ENCODE measurements around the gene POMT1.
"Not testable (repeated sequence)": the region's sequence is repeated elsewhere in the genome, so short reads cannot be mapped to it uniquely, and the experiment has no call there.

Gene POMT1

DNA sequence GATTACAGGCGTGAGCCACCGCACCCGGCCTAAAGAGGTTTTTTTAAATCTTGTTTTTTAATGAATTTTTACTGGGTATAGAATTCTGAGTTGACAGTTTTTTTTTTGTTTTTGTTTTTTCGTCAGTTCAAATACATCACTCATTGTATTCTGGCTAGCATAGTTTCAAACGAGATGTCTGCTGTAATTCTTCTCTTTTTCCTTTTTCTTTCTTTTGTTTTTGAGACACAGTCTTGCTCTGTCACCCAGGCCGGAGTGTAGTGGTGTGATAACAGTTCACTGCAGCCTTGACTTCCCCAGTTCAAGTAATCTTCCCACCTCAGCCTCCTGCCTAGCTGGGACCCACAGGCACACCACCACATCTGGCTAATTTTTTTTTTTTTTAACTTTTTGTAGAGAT is 40.4 kb downstream of the POMT1 start:
- H3K4me1 Mint-ChIP-seq, result peaks cover 11% of the 10 kb centered on the region

DNA sequence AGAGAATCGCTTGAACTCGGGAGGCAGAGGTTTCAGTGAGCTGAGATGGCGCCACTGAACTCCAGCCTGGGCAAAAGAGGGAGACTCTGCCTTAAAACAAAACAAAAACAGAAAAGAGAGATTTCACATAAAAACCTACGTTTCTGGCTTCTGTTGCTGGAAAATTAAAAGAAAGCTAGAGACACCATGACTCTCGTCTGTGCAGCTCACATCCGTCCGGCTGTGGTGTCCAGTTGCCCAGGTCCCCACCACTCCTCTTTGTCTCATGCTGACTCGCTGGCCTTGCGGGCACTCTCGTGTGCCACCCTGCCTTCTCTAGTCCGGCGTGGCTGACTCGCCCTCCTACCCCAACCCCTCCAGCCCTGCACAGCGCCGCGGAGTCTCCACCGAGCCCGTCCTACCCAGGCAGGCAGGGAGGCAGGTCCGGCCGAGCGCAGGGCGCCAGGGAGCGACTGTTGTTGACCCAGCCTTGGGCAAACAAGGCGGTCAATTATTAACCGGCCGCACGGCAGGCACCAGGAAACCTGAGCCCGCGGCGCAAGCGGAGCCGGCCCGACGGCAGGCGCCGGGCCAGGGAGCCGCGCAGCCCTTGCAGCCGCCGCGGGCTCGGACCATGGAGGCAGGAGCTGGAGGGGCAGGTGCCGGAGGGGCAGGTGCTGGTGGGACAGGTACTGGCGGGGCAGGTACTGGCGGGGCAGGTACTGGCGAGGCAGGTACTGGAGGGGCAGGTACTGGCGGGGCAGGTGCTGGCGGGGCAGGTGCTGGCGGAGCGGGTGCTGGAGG is 42.5 kb downstream of the POMT1 start, which contains the start of gene PRRT1B:
PRRT1B (plus strand) TSS at position 521 of the 783 bp plus-strand sequence; CDS start at position 614, 93 bp downstream.
- Mint-ChIP-seq H3K4me3 (peak within 1 kb of the TSS; percentile 53), H3K27me3 (peaks cover 35% of the 10 kb centered on the region), H3K27ac (ENCODE audit: low read depth) (no peak within 1 kb of the TSS), H3K36me3 (ENCODE audit: insufficient read depth) (peaks cover 3% of the 10 kb centered on the region), H3K9me3 (peaks cover 6% of the 10 kb centered on the region), H3K4me1 (peaks cover 5% of the 10 kb centered on the region)
- no peak for DNase-seq (ENCODE audit: low spot score in 2 of 2)
- no peak for ATAC-seq (replicated peaks; ENCODE audit: extremely low read depth, poor library complexity, severe bottlenecking)

More for the DNA sequence above, 40.4 kb downstream of the POMT1 start:
- Mint-ChIP-seq H3K27ac (ENCODE audit: low read depth) (no peak overlapping the region), H3K36me3 (ENCODE audit: insufficient read depth) (peaks cover 6% of the 10 kb centered on the region), H3K4me3 (no peak overlapping the region), H3K9me3 (peaks cover 6% of the 10 kb centered on the region), H3K27me3 (peaks cover 14% of the 10 kb centered on the region)
- DNase-seq (ENCODE audit: low spot score in 2 of 2), result no peak
- no peak for ATAC-seq (replicated peaks; ENCODE audit: extremely low read depth, poor library complexity, severe bottlenecking)

DNA sequence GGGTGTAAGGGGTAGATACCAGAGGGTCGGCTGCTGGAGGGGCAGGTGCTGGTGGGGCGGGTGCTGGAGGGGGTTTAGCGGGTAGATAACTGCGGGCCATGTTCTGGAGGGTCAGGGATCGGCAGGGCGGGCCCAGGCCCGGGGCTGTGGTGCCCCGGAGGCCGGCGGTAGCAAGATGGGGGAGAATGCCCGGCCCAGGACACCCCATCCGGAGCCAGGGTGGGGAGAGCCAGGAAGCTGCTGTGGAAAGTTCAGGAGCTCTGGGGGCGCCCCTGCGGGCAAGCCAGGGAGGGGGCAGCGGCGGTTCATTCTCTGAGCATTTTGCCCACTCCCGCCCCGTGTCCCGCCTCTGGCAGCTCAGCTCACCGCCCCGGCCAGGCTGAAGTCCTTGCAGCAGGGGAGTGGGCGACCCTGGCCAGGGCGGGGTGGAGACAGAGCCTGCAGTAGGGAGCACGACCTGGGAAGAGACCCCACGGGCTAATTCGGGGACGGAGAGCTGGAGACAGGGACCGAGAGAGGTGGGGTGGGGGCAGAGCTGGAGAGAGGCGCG is 43.1 kb downstream of the POMT1 start:
- H3K4me3 Mint-ChIP-seq, result peak overlapping the region; percentile 53
- no peak for DNase-seq (ENCODE audit: low spot score in 2 of 2)
- H3K9me3 Mint-ChIP-seq, result peaks cover 6% of the 10 kb centered on the region
- no peaks in the 10 kb centered on the region for H3K4me1 Mint-ChIP-seq
- ATAC-seq (replicated peaks; ENCODE audit: extremely low read depth, poor library complexity, severe bottlenecking), result no peak
- H3K27me3 Mint-ChIP-seq, result peaks cover 41% of the 10 kb centered on the region
- peaks cover 3% of the 10 kb centered on the region for H3K36me3 Mint-ChIP-seq (ENCODE audit: insufficient read depth)
- no peak overlapping the region for H3K27ac Mint-ChIP-seq (ENCODE audit: low read depth)

DNA sequence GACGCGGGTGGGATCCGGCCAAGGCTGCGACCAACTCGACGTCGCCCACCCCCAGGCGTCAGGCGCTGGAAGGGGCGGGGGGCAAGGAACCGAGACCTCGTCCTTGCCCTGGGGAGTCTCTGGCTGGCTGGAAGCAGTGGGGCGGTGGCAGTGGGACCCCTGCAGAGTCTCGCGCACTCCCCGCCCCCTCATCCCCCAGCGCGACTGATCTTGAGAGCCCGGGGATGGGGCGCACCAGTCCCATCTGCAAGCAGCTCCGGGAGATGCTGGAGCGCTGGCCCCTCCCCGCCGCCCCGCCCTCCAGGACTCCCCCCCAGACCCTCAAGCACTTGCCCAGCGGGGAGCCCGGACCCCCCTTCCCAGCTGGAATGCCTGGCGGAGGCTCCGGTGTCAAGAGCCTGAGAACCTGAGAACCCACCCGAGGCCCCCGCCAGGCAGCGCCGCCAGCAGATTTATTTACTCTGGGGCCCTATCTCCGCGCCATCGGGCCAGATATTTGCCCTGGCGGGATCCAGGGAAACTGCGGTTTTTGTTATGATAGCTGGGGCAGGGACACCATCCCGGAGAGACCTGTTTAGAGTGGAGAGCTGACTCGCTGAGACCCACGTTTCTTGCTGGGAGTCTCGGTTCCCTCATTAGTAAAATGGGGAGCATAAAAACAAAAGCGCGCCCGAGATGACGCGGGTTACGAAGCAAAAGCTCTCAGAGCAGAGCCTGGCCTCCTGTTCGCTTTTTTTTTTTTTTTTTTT is 43.8 kb downstream of the POMT1 start:
- no peaks in the 10 kb centered on the region for H3K4me1 Mint-ChIP-seq
- no peak overlapping the region for H3K27ac Mint-ChIP-seq (ENCODE audit: low read depth)
- DNase-seq (ENCODE audit: low spot score in 2 of 2) (no peak), ATAC-seq (replicated peaks; ENCODE audit: extremely low read depth, poor library complexity, severe bottlenecking) (no peak)
- H3K27me3 Mint-ChIP-seq, result peaks cover 48% of the 10 kb centered on the region
- peaks cover 6% of the 10 kb centered on the region for H3K9me3 Mint-ChIP-seq
- peaks cover 3% of the 10 kb centered on the region for H3K36me3 Mint-ChIP-seq (ENCODE audit: insufficient read depth)
- peak overlapping the region; percentile 53 for H3K4me3 Mint-ChIP-seq

DNA sequence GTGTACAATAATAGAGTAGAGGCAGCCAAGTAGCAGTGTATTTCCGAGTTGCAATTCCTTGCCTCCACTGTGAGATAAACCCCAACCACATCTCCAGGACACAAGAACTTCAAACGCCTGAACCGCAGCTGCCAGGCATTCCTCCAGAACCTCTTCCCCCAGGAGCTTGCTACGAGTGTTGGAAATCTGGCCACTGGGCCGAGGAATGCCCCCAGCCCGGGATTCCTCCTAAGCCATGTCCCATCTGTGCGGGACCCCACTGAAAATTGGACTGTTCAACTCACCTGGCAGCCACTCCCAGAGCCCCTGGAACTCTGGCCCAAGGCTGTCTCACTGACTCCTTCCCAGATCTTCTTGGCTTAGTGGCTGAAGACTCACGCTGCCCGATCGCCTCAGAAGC is 46.5 kb downstream of the POMT1 start:
- peaks cover 67% of the 10 kb centered on the region for H3K27me3 Mint-ChIP-seq
- not testable (repeated sequence) for H3K36me3 Mint-ChIP-seq (ENCODE audit: insufficient read depth); H3K4me3 Mint-ChIP-seq; DNase-seq (ENCODE audit: low spot score in 2 of 2); H3K9me3 Mint-ChIP-seq; H3K4me1 Mint-ChIP-seq; ATAC-seq (replicated peaks; ENCODE audit: extremely low read depth, poor library complexity, severe bottlenecking); H3K27ac Mint-ChIP-seq (ENCODE audit: low read depth)

DNA sequence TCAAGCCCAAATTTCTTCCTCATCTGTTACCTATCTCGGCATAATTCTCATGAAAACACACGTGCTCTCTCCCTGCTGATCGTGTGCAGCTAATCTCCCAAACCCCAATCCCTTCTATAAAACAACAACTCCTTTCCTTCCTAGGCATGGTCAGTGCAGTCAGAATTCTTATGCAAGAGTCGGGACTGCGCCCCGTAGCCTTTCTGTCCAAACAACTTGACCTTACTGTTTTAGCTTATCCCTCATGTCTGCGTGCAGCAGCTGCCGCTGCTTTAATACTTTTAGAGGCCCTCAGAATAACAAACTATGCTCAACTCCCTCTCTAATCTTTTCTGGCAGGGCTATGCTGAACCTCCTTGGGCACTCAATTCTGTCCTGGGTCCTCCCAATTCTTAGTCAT is 47.7 kb downstream of the POMT1 start:
- not testable (repeated sequence) for H3K27ac Mint-ChIP-seq (ENCODE audit: low read depth); H3K9me3 Mint-ChIP-seq; H3K36me3 Mint-ChIP-seq (ENCODE audit: insufficient read depth); H3K4me1 Mint-ChIP-seq; DNase-seq (ENCODE audit: low spot score in 2 of 2); ATAC-seq (replicated peaks; ENCODE audit: extremely low read depth, poor library complexity, severe bottlenecking); H3K4me3 Mint-ChIP-seq
- peaks cover 73% of the 10 kb centered on the region for H3K27me3 Mint-ChIP-seq

DNA sequence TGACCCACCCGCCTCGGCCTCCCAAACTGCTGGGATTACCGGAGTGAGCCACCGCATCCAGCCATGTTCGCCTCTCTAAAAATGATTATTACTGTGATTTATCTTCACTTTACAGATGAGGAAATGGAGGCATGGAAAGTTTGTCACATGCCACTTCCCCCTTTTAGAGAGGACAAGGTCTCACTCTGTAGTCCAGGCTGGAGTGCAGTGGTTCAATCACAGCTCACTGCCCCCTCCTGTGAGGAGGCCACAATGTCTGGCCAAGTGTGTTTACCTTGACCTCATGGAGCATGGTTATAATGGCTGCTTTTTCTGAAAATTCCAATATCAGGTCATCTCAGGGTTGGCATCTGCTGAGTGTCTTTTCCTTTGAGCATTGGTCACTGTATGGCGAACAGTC is 49.3 kb downstream of the POMT1 start:
- Mint-ChIP-seq H3K9me3 (no peaks in the 10 kb centered on the region), H3K27ac (ENCODE audit: low read depth) (no peak overlapping the region), H3K36me3 (ENCODE audit: insufficient read depth) (peaks cover 9% of the 10 kb centered on the region), H3K27me3 (peaks cover 84% of the 10 kb centered on the region), H3K4me1 (no peaks in the 10 kb centered on the region), H3K4me3 (no peak overlapping the region)
- no peak for ATAC-seq (replicated peaks; ENCODE audit: extremely low read depth, poor library complexity, severe bottlenecking)
- DNase-seq (ENCODE audit: low spot score in 2 of 2), result no peak

DNA sequence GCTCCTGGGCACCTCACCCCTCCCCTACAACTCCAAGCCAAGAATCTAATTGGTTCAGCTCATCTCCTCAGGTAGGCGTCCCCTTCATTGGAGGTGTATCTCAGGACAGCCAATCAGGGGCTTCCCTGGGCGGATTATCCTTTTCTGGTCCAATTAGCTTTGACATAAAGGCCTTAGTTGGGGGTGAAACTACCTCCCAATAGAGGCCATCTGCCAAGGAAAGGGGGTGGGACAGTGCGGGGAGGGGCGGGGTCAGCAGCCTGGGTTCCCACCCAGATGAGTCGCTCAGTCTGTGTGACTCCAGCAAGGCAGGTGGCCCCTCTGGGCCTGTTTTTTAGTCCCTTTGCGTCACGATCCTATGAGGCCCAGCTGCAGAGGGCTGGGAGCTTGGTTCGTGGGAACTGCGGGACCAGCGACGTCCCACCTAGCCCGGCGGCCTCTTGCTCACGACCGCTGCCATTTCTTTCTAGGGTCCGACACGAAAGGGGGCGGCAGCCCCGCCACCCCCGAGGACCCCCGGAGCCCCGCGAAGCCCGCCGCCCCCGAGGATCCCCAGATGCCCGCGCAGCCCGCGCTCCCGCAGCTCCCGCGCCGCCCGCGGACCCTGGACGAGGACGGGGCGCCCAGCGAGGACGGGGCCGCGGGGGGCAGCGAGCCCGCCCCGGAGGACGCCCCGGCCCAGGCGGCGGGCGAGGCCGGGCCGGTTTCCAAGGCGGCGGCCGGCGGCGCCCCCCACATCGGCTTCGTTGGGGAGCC is 51.5 kb downstream of the POMT1 start:
- ATAC-seq (replicated peaks; ENCODE audit: extremely low read depth, poor library complexity, severe bottlenecking) (no peak), DNase-seq (ENCODE audit: low spot score in 2 of 2) (no peak)
- Mint-ChIP-seq H3K36me3 (ENCODE audit: insufficient read depth) (peaks cover 15% of the 10 kb centered on the region), H3K9me3 (no peaks in the 10 kb centered on the region), H3K4me3 (no peak overlapping the region), H3K4me1 (no peaks in the 10 kb centered on the region), H3K27ac (ENCODE audit: low read depth) (no peak overlapping the region), H3K27me3 (peaks cover 62% of the 10 kb centered on the region)

DNA sequence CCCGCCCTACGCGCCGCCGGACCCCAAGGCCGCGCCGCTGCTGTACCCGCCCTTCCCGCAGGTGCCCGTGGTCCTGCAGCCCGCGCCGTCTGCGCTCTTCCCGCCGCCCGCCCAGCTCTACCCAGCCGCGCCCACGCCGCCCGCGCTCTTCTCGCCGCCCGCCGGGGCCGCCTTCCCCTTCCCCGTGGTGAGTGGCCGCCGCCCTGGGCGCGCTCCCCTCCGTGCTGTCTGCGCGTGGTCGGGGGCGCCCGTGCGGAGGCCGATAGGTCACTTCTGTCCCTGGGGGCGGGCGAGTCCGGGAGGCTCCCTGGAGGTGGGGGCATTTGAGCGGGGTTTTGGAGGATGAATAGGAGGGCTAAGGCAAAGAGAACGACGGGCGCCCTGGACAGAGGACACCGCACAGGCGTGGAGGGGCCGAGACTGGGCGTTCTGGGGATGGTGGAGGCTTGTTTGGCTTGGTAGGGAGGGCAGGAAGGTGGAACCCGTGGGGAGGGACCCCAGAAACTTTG is 52.2 kb downstream of the POMT1 start:
- Mint-ChIP-seq H3K9me3 (no peaks in the 10 kb centered on the region), H3K4me3 (no peak overlapping the region), H3K36me3 (ENCODE audit: insufficient read depth) (peaks cover 15% of the 10 kb centered on the region), H3K4me1 (no peaks in the 10 kb centered on the region), H3K27ac (ENCODE audit: low read depth) (no peak overlapping the region), H3K27me3 (peaks cover 55% of the 10 kb centered on the region)
- no peak for ATAC-seq (replicated peaks; ENCODE audit: extremely low read depth, poor library complexity, severe bottlenecking)
- no peak for DNase-seq (ENCODE audit: low spot score in 2 of 2)

DNA sequence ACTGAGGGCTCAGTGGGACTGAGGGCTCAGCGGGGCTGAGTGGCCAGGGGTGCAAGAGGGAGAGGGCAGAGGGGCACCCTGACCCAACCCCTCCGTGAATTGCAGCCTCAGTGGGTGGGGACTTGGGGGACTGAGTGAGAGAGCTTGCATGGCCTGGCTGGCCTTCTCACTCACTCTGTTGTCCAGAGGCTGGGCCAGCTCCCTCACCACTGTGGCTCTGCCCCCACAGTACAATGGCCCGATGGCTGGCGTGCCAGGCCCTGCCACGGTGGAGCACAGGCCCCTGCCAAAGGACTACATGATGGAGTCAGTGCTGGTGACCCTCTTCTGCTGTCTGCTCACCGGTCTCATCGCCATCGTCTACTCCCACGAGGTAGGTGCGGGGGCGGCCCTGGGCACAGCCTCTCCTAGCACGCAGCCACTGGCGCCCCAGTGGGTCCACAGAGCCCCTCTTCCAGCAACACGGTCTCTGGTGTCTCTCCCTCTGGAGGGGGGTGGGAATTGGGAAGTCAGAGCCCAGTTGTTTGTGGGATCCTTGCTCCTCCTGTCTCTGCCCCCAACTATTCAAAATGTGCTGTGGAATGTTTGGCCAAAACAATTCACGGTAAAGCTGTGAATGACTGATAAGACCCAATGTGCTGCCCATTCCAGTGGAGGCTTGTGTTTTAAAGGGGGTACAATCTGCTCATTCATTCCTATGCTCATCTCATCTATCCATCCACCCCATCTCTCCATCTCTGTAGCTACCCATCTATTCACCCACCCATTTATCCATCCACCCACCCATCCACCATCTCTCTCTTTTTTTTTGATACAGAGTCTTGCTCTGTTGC is 53.3 kb downstream of the POMT1 start:
- Mint-ChIP-seq H3K27me3 (peaks cover 44% of the 10 kb centered on the region), H3K4me3 (peak overlapping the region; percentile 49), H3K9me3 (no peaks in the 10 kb centered on the region), H3K27ac (ENCODE audit: low read depth) (peak overlapping the region; percentile 20), H3K36me3 (ENCODE audit: insufficient read depth) (peaks cover 15% of the 10 kb centered on the region), H3K4me1 (no peaks in the 10 kb centered on the region)
- DNase-seq (ENCODE audit: low spot score in 2 of 2) (no peak), ATAC-seq (replicated peaks; ENCODE audit: extremely low read depth, poor library complexity, severe bottlenecking) (no peak)

DNA sequence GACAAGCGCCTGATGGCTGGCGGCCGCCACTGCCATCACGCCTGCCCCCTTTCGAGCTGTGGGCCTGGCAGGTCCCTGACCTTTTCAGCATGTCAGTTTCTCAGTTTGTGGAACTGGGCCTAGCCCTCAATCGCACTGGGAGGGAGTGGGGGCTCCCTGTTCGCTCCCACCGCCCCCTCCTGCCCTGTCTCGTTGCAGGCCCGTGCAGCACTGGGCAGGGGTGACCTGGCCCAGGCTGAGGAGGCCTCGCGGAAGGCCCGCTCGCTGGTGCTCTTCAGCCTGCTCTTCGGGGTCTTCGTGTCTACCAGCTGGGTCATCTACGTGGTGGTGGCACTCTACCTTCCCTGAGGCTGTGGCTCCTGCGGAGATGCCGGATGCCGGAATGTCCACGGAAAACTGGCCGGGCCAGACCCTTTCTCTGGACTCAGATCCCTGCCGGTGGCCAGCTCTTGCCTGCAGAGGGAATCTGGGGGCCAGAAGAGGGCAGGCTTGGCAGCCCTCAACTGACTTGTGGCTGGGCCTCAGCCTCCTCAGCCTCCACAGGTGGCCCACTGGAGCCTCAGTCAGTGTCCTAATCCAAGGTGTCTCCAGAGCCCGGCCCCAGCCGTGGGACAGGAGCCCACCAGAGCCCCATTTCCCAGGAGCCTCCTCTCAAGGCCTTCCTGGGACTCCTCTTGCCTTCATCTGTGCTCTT is 55.3 kb downstream of the POMT1 start:
- H3K27me3 Mint-ChIP-seq, result peaks cover 31% of the 10 kb centered on the region
- peaks cover 17% of the 10 kb centered on the region for H3K36me3 Mint-ChIP-seq (ENCODE audit: insufficient read depth)
- H3K4me3 Mint-ChIP-seq, result no peak overlapping the region
- ATAC-seq (replicated peaks; ENCODE audit: extremely low read depth, poor library complexity, severe bottlenecking) (no peak), DNase-seq (ENCODE audit: low spot score in 2 of 2) (no peak)
- no peaks in the 10 kb centered on the region for H3K4me1 Mint-ChIP-seq
- H3K9me3 Mint-ChIP-seq, result no peaks in the 10 kb centered on the region
- no peak overlapping the region for H3K27ac Mint-ChIP-seq (ENCODE audit: low read depth)
